HepG2 (cell line): ENCODE results near the gene TMEM231. TPM values are rescaled to one million over a fixed set of nuclear protein-coding genes. Genes with fewer than 3 reads are reported as not detected.

Experiments used
- ATRX ChIP-seq: sonication (generic); formaldehyde crosslinking; IDR thresholded peaks from 2 replicates; pipeline ENCODE4 v1.4.0; 2020; ENCODE audit warnings: missing genetic modification reagents, borderline replicate concordance
- E2F1 ChIP-seq: sonication (generic); formaldehyde crosslinking; IDR thresholded peaks from 2 replicates; pipeline ENCODE4 v1.5.0; 2020; ENCODE audit warnings: missing genetic modification reagents
- ELK4 ChIP-seq: sonication (generic); formaldehyde crosslinking; IDR thresholded peaks from 2 replicates; pipeline ENCODE4 v1.9.0; 2021; ENCODE audit warnings: missing genetic modification reagents, borderline replicate concordance
- FOXP1 ChIP-seq, 2 experiments: fragments of 450-650 bp in 1 of 2; IDR thresholded peaks; 2 replicates each; pipeline ENCODE4 v1.6.1; 2017 to 2018; ENCODE audit warnings: antibody characterized with exemption in 1 of 2
- HDAC1 ChIP-seq: sonication (generic); formaldehyde crosslinking; IDR thresholded peaks from 2 replicates; pipeline ENCODE4 v1.5.1; 2020; ENCODE audit warnings: mild to moderate bottlenecking, missing genetic modification reagents
- HNRNPLL ChIP-seq: fragments of 200-400 bp; formaldehyde crosslinking; IDR thresholded peaks from 2 replicates; pipeline ENCODE4 v1.6.1; 2017; ENCODE audit warnings: mild to moderate bottlenecking, low read depth, low read length; ENCODE audit not compliant: poor library complexity, severe bottlenecking
- MED13 ChIP-seq: sonication (generic); formaldehyde crosslinking; IDR thresholded peaks from 2 replicates; pipeline ENCODE4 v1.5.0; 2020; ENCODE audit warnings: missing genetic modification reagents
- SATB2 ChIP-seq: sonication (generic); formaldehyde crosslinking; IDR thresholded peaks from 2 replicates; pipeline ENCODE4 v1.5.0; 2020; ENCODE audit warnings: missing genetic modification reagents
- ZBTB37 ChIP-seq: sonication (generic); formaldehyde crosslinking; IDR thresholded peaks from 2 replicates; pipeline ENCODE4 v1.4.0; 2020; ENCODE audit warnings: mild to moderate bottlenecking, missing genetic modification reagents
- ZBTB43 ChIP-seq: sonication (generic); formaldehyde crosslinking; conservative IDR thresholded peaks from 2 replicates; pipeline ENCODE4 v1.4.0; 2020; ENCODE audit warnings: missing genetic modification reagents
- ZFX ChIP-seq: sonication (generic); formaldehyde crosslinking; IDR thresholded peaks from 2 replicates; pipeline ENCODE4 v1.4.0; 2020; ENCODE audit warnings: mild to moderate bottlenecking, low read depth, missing genetic modification reagents, moderate library complexity
- ZKSCAN5 ChIP-seq: sonication (generic); formaldehyde crosslinking; IDR thresholded peaks from 2 replicates; pipeline ENCODE4 v1.5.1; 2020; ENCODE audit warnings: mild to moderate bottlenecking, missing genetic modification reagents
- ZNF343 ChIP-seq: sonication (generic); formaldehyde crosslinking; IDR thresholded peaks from 2 replicates; pipeline ENCODE4 v1.4.0; 2020; ENCODE audit warnings: mild to moderate bottlenecking, missing genetic modification reagents
- ZNF430 ChIP-seq: sonication (generic); formaldehyde crosslinking; IDR thresholded peaks from 2 replicates; pipeline ENCODE4 v1.9.0; 2021; ENCODE audit warnings: mild to moderate bottlenecking, missing genetic modification reagents
- ZNF574 ChIP-seq: sonication (generic); formaldehyde crosslinking; IDR thresholded peaks from 2 replicates; pipeline ENCODE4 v1.4.0; 2020; ENCODE audit warnings: missing genetic modification reagents
- ZNF687 ChIP-seq: sonication (generic); formaldehyde crosslinking; IDR thresholded peaks from 2 replicates; pipeline ENCODE4 v1.5.1; 2020; ENCODE audit warnings: mild to moderate bottlenecking, missing genetic modification reagents, moderate library complexity
- ZNF724P ChIP-seq: sonication (generic); formaldehyde crosslinking; IDR thresholded peaks from 2 replicates; pipeline ENCODE4 v1.8.0; 2022; ENCODE audit warnings: missing genetic modification reagents, borderline replicate concordance
- polyA plus RNA-seq, 8 experiments: library from polyadenylated mRNA; depleted of rRNA in 3 of 8; stranded (reverse) in 7 of 8; unstranded in 1 of 8; fragments of >200 nt; fragmentation: Illumina TruSeq in 4 of 8; extraction: Trizol in 4 of 8; gene quantifications; 2 replicates each; pipeline versions ENCODE4 v1.2.1 to v1.2.3, GENCODE V29; 2011 to 2016; ENCODE audit warnings: low read depth in 4 of 8, missing spikeins in 1 of 8, mixed read lengths in 1 of 8; ENCODE audit not compliant: insufficient read depth in 1 of 8
- total RNA-seq, 5 experiments: library from RNA; depleted of rRNA; stranded (reverse); fragments of >200 nt; fragmentation: Illumina TruSeq; extraction: Trizol; gene quantifications; 2 replicates each; pipeline ENCODE4 v1.2.3, GENCODE V29; 2016; ENCODE audit warnings: low read depth in 1 of 5

TMEM231 gene
- total and polyA plus RNA-seq, 2 of the 13 experiments (the other 11 are each of a cell fraction or from before 2014, with no cell fraction given), result 3.5 to 7.4 TPM

- TF ChIP-seq ZNF687 (CRISPR knock-in tag) (peak; percentile 76), FOXP1 (IDR thresholded peaks at IDR 0.05) (no peak), FOXP1 (CRISPR knock-in tag; IDR thresholded peaks at IDR 0.05) (no peak), E2F1 (no peak), ZFX (peak; percentile 47; the same call in 1 of the 2 replicates), ZNF724P (CRISPR knock-in tag) (no peak), ZNF343 (CRISPR knock-in tag) (no peak), ELK4 (CRISPR knock-in tag) (no peak), ATRX (CRISPR knock-in tag) (no peak), ZNF574 (CRISPR knock-in tag) (peak; percentile 28; the same call in 1 of the 2 replicates), ZBTB37 (CRISPR knock-in tag) (no peak), ZBTB43 (0 out of 2 replicates have a peak, but pooled peaks have one; percentile 27), HDAC1 (0 out of 2 replicates have a peak, but pooled peaks have one; percentile 35), HNRNPLL (peak; percentile 32), MED13 (no peak), SATB2 (CRISPR knock-in tag) (no peak), ZKSCAN5 (CRISPR knock-in tag) (no peak), ZNF430 (CRISPR knock-in tag) (peak; percentile 44; the same call in 1 of the 2 replicates)
Measured at GRCh38 chr16:75495076-75495674, 60.9 kb downstream of the TMEM231 start, which contains the start of gene CHST6 (continued).
